ENCODE measurements around the gene GLTPD2. TPM values are rescaled to one million over a fixed set of nuclear protein-coding genes. Genes with fewer than 3 reads are reported as not detected.
A peak's percentile ranks its signal among the peaks of the same experiment; 100 is the strongest.

GLTPD2 gene
- total RNA-seq, 2 experiments from 2014 or later = not detected

- Mint-ChIP-seq H3K36me3 (ENCODE audit: low read depth) (peaks cover 17% of the 10 kb centered on the region), H3K4me3 (no peak overlapping the region), H3K27ac (peak overlapping the region; percentile 39), H3K27me3 (ENCODE audit: low read depth) (no peaks in the 10 kb centered on the region), H3K4me1 (ENCODE audit: low read depth) (peaks cover 24% of the 10 kb centered on the region), H3K9me3 (no peaks in the 10 kb centered on the region)
- intact Hi-C loops (cut with micrococcal nuclease) = no loop called here
- CTCF ChIA-PET = interaction anchor here (0.6 kb wide), 1 partner anchor 87 kb away, joined by 4 read pairs; no protein-coding TSS in a partner anchor
- DNase-seq = no peak
These were observed 11.9 kb downstream of the GLTPD2 start for GRCh38 chr17:4800462-4801196.

GRCh38 chr17:4802228-4802627 lies 13.5 kb downstream of the GLTPD2 start, which contains the start of gene C17orf114:
Gene C17orf114 (minus strand): TSS chr17:4802328.
- intact Hi-C loops (cut with micrococcal nuclease) = no loop called here
- CTCF ChIA-PET = no interaction called here
- no peak within 1 kb of the TSS for H3K4me3 Mint-ChIP-seq
- no peaks in the 10 kb centered on the region for H3K27me3 Mint-ChIP-seq (ENCODE audit: low read depth)
- peaks cover 17% of the 10 kb centered on the region for H3K4me1 Mint-ChIP-seq (ENCODE audit: low read depth)
- H3K9me3 Mint-ChIP-seq = no peaks in the 10 kb centered on the region
- no peak for DNase-seq
- H3K36me3 Mint-ChIP-seq (ENCODE audit: low read depth) = peaks cover 12% of the 10 kb centered on the region
- H3K27ac Mint-ChIP-seq = no peak within 1 kb of the TSS

GRCh38 chr17:4806456-4806776 lies 17.7 kb downstream of the GLTPD2 start:
- Mint-ChIP-seq H3K36me3 (ENCODE audit: low read depth) (peaks cover 3% of the 10 kb centered on the region), H3K4me3 (peak overlapping the region; percentile 68), H3K4me1 (ENCODE audit: low read depth) (peaks cover 10% of the 10 kb centered on the region), H3K27me3 (ENCODE audit: low read depth) (no peaks in the 10 kb centered on the region), H3K9me3 (no peaks in the 10 kb centered on the region), H3K27ac (no peak overlapping the region)
- CTCF ChIA-PET = interaction anchor here (1.5 to 2.8 kb wide), 2 partner anchors 17 to 19 kb away, joined by 3 to 10 read pairs; partner anchors contain the start of gene GLTPD2
- intact Hi-C loops (cut with micrococcal nuclease) = no loop called here
- peak; percentile 19 for DNase-seq

- intact Hi-C loops (cut with micrococcal nuclease) = loop anchor here (1.0 kb wide), 3 partner anchors 17 to 97 kb away; partner anchors contain the start of genes ARRB2 and MINK1
- DNase-seq = peak; percentile 91
- Mint-ChIP-seq H3K9me3 (no peaks in the 10 kb centered on the region), H3K27ac (peak within 1 kb of the TSS; percentile 36), H3K27me3 (ENCODE audit: low read depth) (no peaks in the 10 kb centered on the region), H3K4me3 (peak within 1 kb of the TSS; percentile 75), H3K4me1 (ENCODE audit: low read depth) (peaks cover 10% of the 10 kb centered on the region), H3K36me3 (ENCODE audit: low read depth) (peaks cover 3% of the 10 kb centered on the region)
- CTCF ChIA-PET = interaction anchor here (1.5 to 2.8 kb wide), 2 partner anchors 17 to 19 kb away, joined by 3 to 10 read pairs; partner anchors contain the start of gene GLTPD2
These were observed 18.2 kb downstream of the GLTPD2 start, which contains the start of gene PLD2 for GRCh38 chr17:4806777-4807604. Gene PLD2 (plus strand): TSS chr17:4807152. CDS start chr17:4807773, 621 bp downstream.

GRCh38 chr17:4807605-4808377 lies 19.0 kb downstream of the GLTPD2 start:
- Mint-ChIP-seq H3K27ac (peak overlapping the region; percentile 36), H3K9me3 (no peaks in the 10 kb centered on the region), H3K36me3 (ENCODE audit: low read depth) (peaks cover 3% of the 10 kb centered on the region), H3K4me1 (ENCODE audit: low read depth) (peaks cover 10% of the 10 kb centered on the region), H3K4me3 (peak overlapping the region; percentile 75), H3K27me3 (ENCODE audit: low read depth) (no peaks in the 10 kb centered on the region)
- intact Hi-C loops (cut with micrococcal nuclease) = loop anchor here (1.0 kb wide), 3 partner anchors 17 to 97 kb away; partner anchors contain the start of genes ARRB2 and MINK1
- CTCF ChIA-PET = interaction anchor here (1.5 to 2.8 kb wide), 2 partner anchors 18 to 20 kb away, joined by 3 to 10 read pairs; partner anchors contain the start of gene GLTPD2
- DNase-seq = no peak

GRCh38 chr17:4808378-4808767 lies 19.6 kb downstream of the GLTPD2 start:
- no peak overlapping the region for H3K27ac Mint-ChIP-seq
- CTCF ChIA-PET = interaction anchor here (2.8 kb wide), 1 partner anchor 19 kb away, joined by 10 read pairs; the partner anchor contains the start of gene GLTPD2

GRCh38 chr17:4810696-4811290 lies 22.0 kb downstream of the GLTPD2 start:
- Mint-ChIP-seq H3K9me3 (no peaks in the 10 kb centered on the region), H3K27ac (no peak overlapping the region), H3K4me3 (no peak overlapping the region), H3K36me3 (ENCODE audit: low read depth) (peaks cover 3% of the 10 kb centered on the region), H3K4me1 (ENCODE audit: low read depth) (peaks cover 10% of the 10 kb centered on the region), H3K27me3 (ENCODE audit: low read depth) (no peaks in the 10 kb centered on the region)
- intact Hi-C loops (cut with micrococcal nuclease) = no loop called here
- CTCF ChIA-PET = no interaction called here
- DNase-seq = no peak

More at GRCh38 chr17:4808378-4808767, 19.6 kb downstream of the GLTPD2 start:
- Mint-ChIP-seq H3K9me3 (no peaks in the 10 kb centered on the region), H3K4me1 (ENCODE audit: low read depth) (peaks cover 10% of the 10 kb centered on the region), H3K27me3 (ENCODE audit: low read depth) (no peaks in the 10 kb centered on the region), H3K36me3 (ENCODE audit: low read depth) (peaks cover 3% of the 10 kb centered on the region), H3K4me3 (peak overlapping the region; percentile 75)
- no peak for DNase-seq
- intact Hi-C loops (cut with micrococcal nuclease) = no loop called here

- Mint-ChIP-seq H3K9me3 (no peaks in the 10 kb centered on the region), H3K27ac (no peak overlapping the region), H3K4me1 (ENCODE audit: low read depth) (peaks cover 6% of the 10 kb centered on the region), H3K36me3 (ENCODE audit: low read depth) (peaks cover 3% of the 10 kb centered on the region), H3K4me3 (no peak overlapping the region), H3K27me3 (ENCODE audit: low read depth) (no peaks in the 10 kb centered on the region)
- CTCF ChIA-PET = interaction anchor here (0.7 kb wide), 1 partner anchor 36 kb away, joined by 3 read pairs; no protein-coding TSS in a partner anchor
- DNase-seq = no peak
- intact Hi-C loops (cut with micrococcal nuclease) = no loop called here
These were observed 22.7 kb downstream of the GLTPD2 start for GRCh38 chr17:4811471-4811870.

- Mint-ChIP-seq H3K4me3 (no peak overlapping the region), H3K27me3 (ENCODE audit: low read depth) (no peaks in the 10 kb centered on the region), H3K4me1 (ENCODE audit: low read depth) (peaks cover 3% of the 10 kb centered on the region)
These were observed 23.9 kb downstream of the GLTPD2 start for GRCh38 chr17:4812690-4813089.

GRCh38 chr17:4815043-4815675 lies 26.4 kb downstream of the GLTPD2 start:
- intact Hi-C loops (cut with micrococcal nuclease) = no loop called here
- CTCF ChIA-PET = no interaction called here
- H3K4me3 Mint-ChIP-seq = no peak overlapping the region
- H3K27me3 Mint-ChIP-seq (ENCODE audit: low read depth) = no peaks in the 10 kb centered on the region
- H3K36me3 Mint-ChIP-seq (ENCODE audit: low read depth) = peaks cover 3% of the 10 kb centered on the region
- H3K4me1 Mint-ChIP-seq (ENCODE audit: low read depth) = no peaks in the 10 kb centered on the region
- H3K27ac Mint-ChIP-seq = no peak overlapping the region
- no peaks in the 10 kb centered on the region for H3K9me3 Mint-ChIP-seq
- DNase-seq = no peak

More at GRCh38 chr17:4812690-4813089, 23.9 kb downstream of the GLTPD2 start:
- Mint-ChIP-seq H3K9me3 (no peaks in the 10 kb centered on the region), H3K27ac (no peak overlapping the region), H3K36me3 (ENCODE audit: low read depth) (peaks cover 3% of the 10 kb centered on the region)
- CTCF ChIA-PET = interaction anchor here (0.8 to 1.4 kb wide), 2 partner anchors 22 to 23 kb away, joined by 3 to 4 read pairs; no protein-coding TSS in a partner anchor
- intact Hi-C loops (cut with micrococcal nuclease) = no loop called here
- no peak for DNase-seq

- Mint-ChIP-seq H3K36me3 (ENCODE audit: low read depth) (peaks cover 1% of the 10 kb centered on the region), H3K4me1 (ENCODE audit: low read depth) (no peaks in the 10 kb centered on the region), H3K27me3 (ENCODE audit: low read depth) (no peaks in the 10 kb centered on the region), H3K27ac (no peak overlapping the region), H3K4me3 (no peak overlapping the region), H3K9me3 (no peaks in the 10 kb centered on the region)
- no peak for DNase-seq
- intact Hi-C loops (cut with micrococcal nuclease) = no loop called here
- CTCF ChIA-PET = no interaction called here
These were observed 28.1 kb downstream of the GLTPD2 start for GRCh38 chr17:4816826-4817225.

All from activated naive CD4-positive, alpha-beta T cell treated with anti-CD3 and anti-CD28 coated beads for 36 hours (primary cell).